BE2C (cell line): ENCODE results near the gene CSNK2B.

Experiments
- DNase-seq: peaks from one replicate; pipeline ENCODE4 v3.0.0-alpha.2; 2020
- H3K27me3 ChIP-seq: fragments of 250-450 bp; sonication (Bioruptor Pico); 2 replicates; pipeline ENCODE4 v1.5.1; 2020; ENCODE audit warnings: mild to moderate bottlenecking
- H3K36me3 ChIP-seq: fragments of 250-450 bp; sonication (Bioruptor Pico); 2 replicates; pipeline ENCODE4 v1.5.1; 2020; ENCODE audit warnings: mild to moderate bottlenecking
- H3K4me1 ChIP-seq: fragments of 250-450 bp; sonication (Bioruptor Pico); 2 replicates; pipeline ENCODE4 v1.5.1; 2020
- H3K4me3 ChIP-seq: 2 replicates; pipeline ENCODE4 v1.5.1; 2011; ENCODE audit warnings: low read depth, low read length
- H3K9me3 ChIP-seq: fragments of 250-450 bp; sonication (Bioruptor Pico); 2 replicates; pipeline ENCODE4 v1.5.1; 2020
- CTCF ChIP-seq: IDR thresholded peaks from 2 replicates; pipeline ENCODE4 v1.5.1; 2012; ENCODE audit warnings: mild to moderate bottlenecking, low read depth, low read length

CSNK2B gene

GRCh38 chr6:31654574-31655348 is 11.1 kb upstream of the CSNK2B start:
- H3K4me1 ChIP-seq, result no peaks in the 10 kb centered on the region
- TF ChIP-seq CTCF, result no peak
- H3K9me3 ChIP-seq, result no peaks in the 10 kb centered on the region
- no peak overlapping the region for H3K4me3 ChIP-seq
- H3K36me3 ChIP-seq, result peaks cover 6% of the 10 kb centered on the region
- no peak for DNase-seq
- no peaks in the 10 kb centered on the region for H3K27me3 ChIP-seq

GRCh38 chr6:31655349-31656237 is 10.3 kb upstream of the CSNK2B start, which contains the start of gene APOM:
TSS of gene APOM (plus strand) at chr6:31655894. CDS start at chr6:31655967, 73 bp downstream.
- Histone ChIP-seq H3K36me3 (peaks cover 5% of the 10 kb centered on the region; the same call in 1 of the 2 replicates), H3K27me3 (no peaks in the 10 kb centered on the region), H3K9me3 (no peaks in the 10 kb centered on the region), H3K4me3 (no peak within 1 kb of the TSS), H3K4me1 (no peaks in the 10 kb centered on the region)
- DNase-seq, result no peak
- no peak for TF ChIP-seq CTCF

GRCh38 chr6:31657406-31658157 is 8.3 kb upstream of the CSNK2B start:
- Histone ChIP-seq H3K4me1 (no peaks in the 10 kb centered on the region), H3K36me3 (no peaks in the 10 kb centered on the region)
- no peak for DNase-seq

GRCh38 chr6:31658158-31658688 is 7.7 kb upstream of the CSNK2B start:
- no peaks in the 10 kb centered on the region for H3K4me1 ChIP-seq
- no peak for DNase-seq
- peaks cover 1% of the 10 kb centered on the region; the same call in 1 of the 2 replicates for H3K36me3 ChIP-seq

More at GRCh38 chr6:31657406-31658157, 8.3 kb upstream of the CSNK2B start:
- Histone ChIP-seq H3K27me3 (no peaks in the 10 kb centered on the region), H3K9me3 (no peaks in the 10 kb centered on the region), H3K4me3 (no peak overlapping the region)
- no peak for TF ChIP-seq CTCF

More at GRCh38 chr6:31658158-31658688, 7.7 kb upstream of the CSNK2B start:
- H3K4me3 ChIP-seq, result no peak overlapping the region; the same call in 1 of the 2 replicates
- H3K9me3 ChIP-seq, result no peaks in the 10 kb centered on the region
- no peak for TF ChIP-seq CTCF
- no peaks in the 10 kb centered on the region for H3K27me3 ChIP-seq
